Vagina (tissue), 2 donors: ENCODE measurements around the gene AP1B1.

Source experiments
- CTCF ChIP-seq, 3 experiments: fragments of 450-650 bp in 2 of 3; fragments of 200-600 bp in 1 of 3; sonication (generic) in 1 of 3; IDR thresholded peaks; one replicate each; pipeline ENCODE4 v1.5.1; 2017 to 2019; ENCODE audit warnings: antibody characterized with exemption in 3 of 3, mild to moderate bottlenecking in 2 of 3, moderate library complexity in 2 of 3
- POLR2A ChIP-seq, 2 donors: fragments of 450-650 bp; IDR thresholded peaks; one replicate each; pipeline ENCODE4 v1.6.1; 2017; ENCODE audit warnings: antibody characterized with exemption in 2 of 2, mild to moderate bottlenecking in 2 of 2, moderate library complexity in 2 of 2
- POLR2AphosphoS5 ChIP-seq, 2 donors: sonication (generic); formaldehyde crosslinking; IDR thresholded peaks; one replicate each; pipeline ENCODE4 v1.9.0; 2017; ENCODE audit warnings: antibody characterized with exemption in 2 of 2, mild to moderate bottlenecking in 2 of 2, low read depth in 1 of 2; ENCODE audit not compliant: insufficient read depth in 1 of 2

GRCh38 chr22:29327089-29327764, 61.1 kb downstream of the AP1B1 start:
- no peak for TF ChIP-seq CTCF (IDR thresholded peaks at IDR 0.05)
- TF ChIP-seq POLR2AphosphoS5 (IDR thresholded peaks at IDR 0.05; ENCODE audit: insufficient read depth in 1 of 2, low read depth in 1 of 2) = no peak
- TF ChIP-seq POLR2A (IDR thresholded peaks at IDR 0.05) = no peak
